H1 (cell line): ENCODE data around the gene TWF2. TPM values are rescaled to one million over a fixed set of nuclear protein-coding genes. Genes with fewer than 3 reads are reported as not detected.

ENCODE experiments used
- CTCF ChIA-PET: fragments of 300-600 bp; sonication (Branson Sonifier 250); formaldehyde crosslinking; loops from one replicate; lab custom pipeline; 2021; ENCODE audit not compliant: partially characterized antibody; lab: Charles Lee
- POLR2A ChIA-PET: fragments of 300-600 bp; sonication (Branson Sonifier 250); formaldehyde crosslinking; loops from one replicate; lab custom pipeline; 2021; ENCODE audit warnings: inconsistent platforms; ENCODE audit not compliant: partially characterized antibody; lab: Charles Lee
- DNase-seq, 2 experiments: peaks; one replicate each; pipeline versions ENCODE4 v3.0.0 to v3.0.0-alpha.2; 2010 to 2022; ENCODE audit warnings: low spot score in 2 of 2, low read depth in 1 of 2, mixed read lengths in 1 of 2
- FAIRE-seq: peaks from 2 replicates; lab custom pipeline; 2011; peaks lifted over from hg19 to GRCh38; lab: Jason Lieb, UNC
- H2AFZ ChIP-seq: 2 replicates; pipeline ENCODE4 v1.8.1; 2012; ENCODE audit warnings: low read length, inconsistent platforms
- H2AK5ac ChIP-seq: 2 replicates; pipeline ENCODE4 v1.6.1; 2013; ENCODE audit warnings: low read depth, low read length
- H2BK120ac ChIP-seq: replicated peaks from 2 replicates; pipeline ENCODE3; 2013; ENCODE audit warnings: low read depth, low read length, inconsistent platforms
- H2BK12ac ChIP-seq: 2 replicates; pipeline ENCODE4 v1.6.1; 2013; ENCODE audit warnings: low read depth, low read length
- H2BK15ac ChIP-seq: 2 replicates; pipeline ENCODE4 v1.6.1; 2013; ENCODE audit warnings: low read length
- H2BK20ac ChIP-seq: 2 replicates; pipeline ENCODE4 v1.6.1; 2013; ENCODE audit warnings: low read length
- H2BK5ac ChIP-seq: 2 replicates; pipeline ENCODE4 v1.6.1; 2013; ENCODE audit warnings: low read depth, low read length
- H3K14ac ChIP-seq: 2 replicates; pipeline ENCODE4 v1.6.1; 2013; ENCODE audit warnings: inconsistent platforms; ENCODE audit not compliant: insufficient read length
- H3K18ac ChIP-seq: 2 replicates; pipeline ENCODE4 v1.6.1; 2013; ENCODE audit warnings: low read length; ENCODE audit errors: extremely low read depth
- H3K23ac ChIP-seq: 2 replicates; pipeline ENCODE4 v1.6.1; 2013; ENCODE audit warnings: inconsistent platforms; ENCODE audit not compliant: insufficient read length
- H3K23me2 ChIP-seq: 2 replicates; pipeline ENCODE4 v1.6.1; 2013; ENCODE audit warnings: low read depth, low read length
- H3K27ac ChIP-seq: 2 replicates; pipeline ENCODE4 v1.6.1; 2011; ENCODE audit warnings: low read depth, low read length, inconsistent platforms
- H3K27me3 ChIP-seq, 4 experiments: replicated peaks in 1 of 4; 1 replicate in 1 of 4; 2 replicates in 3 of 4; pipeline versions ENCODE4 v1.6.1 to v1.8.1; 2011 to 2013; ENCODE audit warnings: low read length in 3 of 4, mild to moderate bottlenecking in 3 of 4, inconsistent platforms in 2 of 4, mixed read lengths in 2 of 4, moderate library complexity in 1 of 4; ENCODE audit not compliant: control insufficient read depth in 3 of 4, insufficient read depth in 3 of 4; ENCODE audit errors: extremely low read depth in 1 of 4
- H3K36me3 ChIP-seq, 4 experiments: 2 replicates each; pipeline versions ENCODE4 v1.6.1 to v1.8.1; 2011 to 2013; ENCODE audit warnings: mild to moderate bottlenecking in 4 of 4, low read length in 3 of 4, moderate library complexity in 2 of 4, control low read depth in 1 of 4, inconsistent platforms in 1 of 4; ENCODE audit not compliant: insufficient read depth in 4 of 4, control insufficient read depth in 2 of 4
- H3K4ac ChIP-seq: replicated peaks from 2 replicates; pipeline ENCODE3; 2013; ENCODE audit warnings: low read length, low read depth, mixed read lengths, inconsistent platforms; ENCODE audit not compliant: insufficient read length
- H3K4me1 ChIP-seq, 4 experiments: replicated peaks in 1 of 4; 1 replicate in 1 of 4; 2 replicates in 3 of 4; pipeline versions ENCODE4 v1.6.1 to v1.8.1; 2011 to 2013; ENCODE audit warnings: low read length in 3 of 4, inconsistent platforms in 2 of 4, mixed read lengths in 1 of 4; ENCODE audit not compliant: insufficient read depth in 4 of 4, control insufficient read depth in 3 of 4
- H3K4me2 ChIP-seq, 2 experiments: 2 replicates each; pipeline versions ENCODE4 v1.6.1 to v1.8.1; 2011 to 2013; ENCODE audit warnings: low read depth in 2 of 2, low read length in 2 of 2, control low read depth in 1 of 2, inconsistent platforms in 1 of 2, mild to moderate bottlenecking in 1 of 2; ENCODE audit not compliant: insufficient read depth in 1 of 2
- H3K4me3 ChIP-seq, 4 experiments: fragments of 200-600, 300-600 bp in 1 of 4; sonication (generic), shearing (Covaris generic), sonication (Bioruptor Twin) in 1 of 4; 2 replicates each; pipeline versions ENCODE4 v1.5.1 to v1.8.1; 2011 to 2016; ENCODE audit warnings: low read length in 4 of 4, low read depth in 3 of 4, control low read depth in 2 of 4, inconsistent platforms in 2 of 4, mild to moderate bottlenecking in 2 of 4, mixed read lengths in 1 of 4, moderate library complexity in 1 of 4; ENCODE audit not compliant: insufficient read depth in 2 of 4; ENCODE audit errors: extremely low read depth in 1 of 4
- H3K56ac ChIP-seq: replicated peaks from 2 replicates; pipeline ENCODE3; 2013; ENCODE audit warnings: low read depth, mild to moderate bottlenecking, mixed read lengths, low read length, inconsistent platforms; ENCODE audit not compliant: insufficient read length
- H3K79me1 ChIP-seq: 2 replicates; pipeline ENCODE4 v1.6.1; 2013; ENCODE audit warnings: low read depth, low read length, control low read depth
- H3K79me2 ChIP-seq, 2 experiments: 2 replicates each; pipeline versions ENCODE4 v1.6.1 to v1.8.1; 2012 to 2013; ENCODE audit warnings: low read length in 2 of 2, mild to moderate bottlenecking in 2 of 2, inconsistent platforms in 1 of 2; ENCODE audit not compliant: insufficient read depth in 2 of 2, control insufficient read depth in 1 of 2
- H3K9ac ChIP-seq, 4 experiments: replicated peaks in 1 of 4; 1 replicate in 1 of 4; 2 replicates in 3 of 4; pipeline versions ENCODE4 v1.6.1 to v1.8.1; 2011 to 2013; ENCODE audit warnings: low read depth in 3 of 4, low read length in 3 of 4, control low read depth in 2 of 4, mild to moderate bottlenecking in 2 of 4, moderate library complexity in 2 of 4, inconsistent platforms in 1 of 4; ENCODE audit errors: extremely low read depth in 1 of 4
- H3K9me3 ChIP-seq, 2 experiments: 2 replicates each; pipeline versions ENCODE4 v1.6.1 to v1.8.1; 2012 to 2013; ENCODE audit warnings: mild to moderate bottlenecking in 2 of 2, moderate library complexity in 2 of 2, control low read depth in 1 of 2, inconsistent platforms in 1 of 2, low read depth in 1 of 2, low read length in 1 of 2, mixed read lengths in 1 of 2; ENCODE audit not compliant: insufficient read depth in 2 of 2
- H4K20me1 ChIP-seq, 2 experiments: replicated peaks in 1 of 2; 2 replicates each; pipeline versions ENCODE3 to v1.8.1; 2011 to 2013; ENCODE audit warnings: inconsistent platforms in 2 of 2, low read length in 2 of 2, mild to moderate bottlenecking in 1 of 2; ENCODE audit not compliant: insufficient read depth in 2 of 2, control insufficient read depth in 1 of 2
- H4K5ac ChIP-seq: 2 replicates; pipeline ENCODE4 v1.6.1; 2013; ENCODE audit warnings: low read length, low read depth, mixed read lengths, inconsistent platforms; ENCODE audit not compliant: insufficient read length
- H4K8ac ChIP-seq: 2 replicates; pipeline ENCODE4 v1.8.0; 2013; ENCODE audit warnings: mild to moderate bottlenecking, moderate library complexity, low read length, inconsistent platforms; ENCODE audit not compliant: insufficient read depth; ENCODE audit errors: extremely low read depth
- H4K91ac ChIP-seq: replicated peaks from 2 replicates; pipeline ENCODE3; 2013; ENCODE audit warnings: low read length, mixed read lengths, inconsistent platforms; ENCODE audit not compliant: insufficient read length
- CHD1 ChIP-seq: IDR thresholded peaks from 2 replicates; pipeline ENCODE4 v1.6.1; 2012; ENCODE audit warnings: low read depth, low read length, improper control_type of control experiment
- FOSL1 ChIP-seq: IDR thresholded peaks from 2 replicates; pipeline ENCODE4 v1.6.1; 2011; ENCODE audit warnings: mild to moderate bottlenecking, low read depth, low read length, moderate library complexity; ENCODE audit not compliant: insufficient read depth
- KDM1A ChIP-seq: fragments of 200-600, 300-600 bp; sonication (generic); IDR thresholded peaks from 2 replicates; pipeline ENCODE4 v1.7.1; 2016; ENCODE audit warnings: mild to moderate bottlenecking, low read length, borderline replicate concordance
- NRF1 ChIP-seq: IDR thresholded peaks from 2 replicates; pipeline ENCODE4 v1.6.1; 2011; ENCODE audit warnings: mild to moderate bottlenecking, low read depth, low read length, improper control_type of control experiment
- POLR2AphosphoS5 ChIP-seq: IDR thresholded peaks from 2 replicates; pipeline ENCODE4 v1.6.1; 2011; ENCODE audit warnings: low read depth, low read length
- POU5F1 ChIP-seq: IDR thresholded peaks from 2 replicates; pipeline ENCODE4 v1.6.1; 2011; ENCODE audit warnings: low read depth, mild to moderate bottlenecking, low read length, moderate library complexity
- RAD21 ChIP-seq, 2 experiments: IDR thresholded peaks in 1 of 2; conservative IDR thresholded peaks in 1 of 2; 2 replicates each; pipeline ENCODE4 v1.6.1; 2011; ENCODE audit warnings: low read depth in 2 of 2, low read length in 2 of 2, improper control_type of control experiment in 1 of 2, inconsistent platforms in 1 of 2, mild to moderate bottlenecking in 1 of 2, moderate library complexity in 1 of 2
- RBBP5 ChIP-seq: IDR thresholded peaks from 2 replicates; pipeline ENCODE4 v1.7.1; 2012; ENCODE audit warnings: low read depth, mild to moderate bottlenecking, inconsistent platforms, low read length, moderate library complexity, borderline replicate concordance
- WGBS, 2 experiments: shearing (Covaris generic) in 1 of 2; methylation state at CpG; one replicate each; pipeline versions ENCODE4 v1.1.6 to v1.1.7; 2013 to 2015; ENCODE audit warnings: low lambda C conversion rate in 2 of 2, mixed read lengths in 2 of 2, inconsistent platforms in 1 of 2, low coverage in 1 of 2, missing lambda C conversion rate in 1 of 2; ENCODE audit not compliant: insufficient replicate concordance in 2 of 2, insufficient coverage in 1 of 2, insufficient read length in 1 of 2; ENCODE audit errors: extremely low coverage in 1 of 2, missing lambda C conversion rate in 1 of 2; 5-methylcytosine and 5-hydroxymethylcytosine counted together
- polyA plus RNA-seq, 7 experiments: library from polyadenylated mRNA; depleted of rRNA in 3 of 7; stranded (reverse) in 5 of 7; unstranded in 2 of 7; fragments of >200 nt in 5 of 7; fragments of 200-250 nt in 2 of 7; gene quantifications; 1 replicate in 5 of 7; 2 replicates in 1 of 7; 4 replicates in 1 of 7; pipeline versions ENCODE4 v1.2.1 to v1.2.3, GENCODE V29; 2011 to 2013; ENCODE audit warnings: missing spikeins in 2 of 7, mixed read lengths in 2 of 7
- total RNA-seq: library from RNA; stranded (reverse); fragmentation: NEBNext Ultra II Directional; extraction: Animal tissue kit (Norgen Biotek cat#: 25700); gene quantifications from 2 replicates; pipeline ENCODE4 v1.2.1, GENCODE V29; 2021
- TF ChIP-seq, protein P1 (sequence below): IDR thresholded peaks from 2 replicates; pipeline ENCODE4 v1.6.1; 2011; ENCODE audit warnings: low read depth, mild to moderate bottlenecking, low read length; ENCODE audit not compliant: insufficient read depth

The TWF2 gene
- total and polyA plus RNA-seq, 2 of the 8 experiments (the other 6 are each of a cell fraction or from before 2014, with no cell fraction given) = 65.2 to 90.4 TPM

DNA sequence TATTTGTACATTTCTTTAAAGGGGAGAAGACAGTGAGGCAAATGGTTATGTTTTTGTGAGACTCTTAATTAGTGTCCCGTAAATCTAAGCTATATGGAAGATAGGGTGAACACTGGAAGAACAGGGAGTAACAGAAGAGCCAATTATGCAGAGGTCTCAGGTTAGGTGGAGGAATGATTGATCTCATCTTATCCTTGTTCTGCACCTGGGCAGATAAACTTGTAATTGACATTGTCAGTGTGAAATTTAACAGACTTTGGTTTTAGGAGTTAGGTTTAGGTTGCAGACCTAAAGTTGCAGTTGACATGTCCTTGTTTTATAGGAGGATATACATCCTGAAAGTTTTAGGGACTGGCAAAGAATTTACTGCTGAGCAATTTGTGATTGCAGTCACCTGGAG, 3.1 kb upstream of the TWF2 start:
- no peak overlapping the region for H2AFZ ChIP-seq
- no peak for FAIRE-seq

More for the DNA sequence above, 3.1 kb upstream of the TWF2 start:
- TF ChIP-seq FOSL1 = no peak
- no peak for TF ChIP-seq RAD21 (IDR thresholded peaks at IDR 0.05 in 1 of 2, conservative IDR thresholded peaks at IDR 0.05 in 1 of 2; ENCODE audit: low read depth in 2 of 2, low read length in 2 of 2)
- no peak for TF ChIP-seq POLR2AphosphoS5
- no peak for TF ChIP-seq POU5F1
- TF ChIP-seq NRF1 = no peak
- TF ChIP-seq RBBP5 = no peak
- no peak for TF ChIP-seq KDM1A
- no peak for TF ChIP-seq CHD1
- TF ChIP-seq, protein P1, sequence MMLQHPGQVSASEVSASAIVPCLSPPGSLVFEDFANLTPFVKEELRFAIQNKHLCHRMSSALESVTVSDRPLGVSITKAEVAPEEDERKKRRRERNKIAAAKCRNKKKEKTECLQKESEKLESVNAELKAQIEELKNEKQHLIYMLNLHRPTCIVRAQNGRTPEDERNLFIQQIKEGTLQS = no peak
- TF ChIP-seq, all 59 proteins: peak for 0
- Histone ChIP-seq H3K56ac (no peak overlapping the region), H3K4me2 (no peak overlapping the region), H2BK12ac (no peak overlapping the region), H3K27ac (no peak overlapping the region), H3K9ac (no peak overlapping the region), H2BK120ac (no peak overlapping the region), H4K8ac (no peak overlapping the region), H4K20me1 (peaks cover 0 to 7% of the 10 kb centered on the region in 2 experiments), H3K14ac (no peak overlapping the region), H3K23me2 (peaks cover 19% of the 10 kb centered on the region), H2BK20ac (no peak overlapping the region), H3K27me3 (peaks cover 6 to 36% (median 23%) of the 10 kb centered on the region in 4 experiments; a peak in 6 of 7 replicates), H2BK5ac (no peak overlapping the region), H3K36me3 (no peaks in the 10 kb centered on the region), H4K91ac (no peak overlapping the region), H3K4me3 (no peak overlapping the region), H3K4me1 (peaks cover 15 to 41% (median 31%) of the 10 kb centered on the region in 4 experiments), H3K9me3 (no peaks in the 10 kb centered on the region), H3K18ac (no peak overlapping the region), H2AK5ac (no peak overlapping the region), H3K23ac (no peak overlapping the region), H4K5ac (no peak overlapping the region), H3K4ac (no peak overlapping the region), H3K79me1 (peaks cover 6% of the 10 kb centered on the region; the same call in 1 of the 2 replicates), H3K79me2 (peaks cover 0 to 7% of the 10 kb centered on the region in 2 experiments; a peak in 2 of 4 replicates), H2BK15ac (no peak overlapping the region)
- ChIA-PET POLR2A (interaction anchor here (0.6 to 6.5 kb wide), 4 partner anchors 10 to 742 kb away, joined by 3 to 69 read pairs (median 3); partner anchors contain the start of gene WDR82), CTCF (interaction anchor here (14.4 to 17.7 kb wide), 2 partner anchors 11 to 24 kb away, joined by 126 to 336 read pairs; partner anchors contain the start of gene TLR9)
- DNase-seq = no peak
- 82% methylated on average over 1 of the region's 1 CpG; no CpG with 5 or more reads in 1 of the 2 experiments for WGBS, 2 experiments
